BLaER1 (cell line): ENCODE data around the gene PHTF2.

ENCODE experiments used
- H3K27ac ChIP-seq: shearing (Covaris generic); formaldehyde crosslinking; 2 replicates; pipeline ENCODE4 v1.8.1; 2022
- H3K27me3 ChIP-seq: shearing (Covaris generic); formaldehyde crosslinking; 2 replicates; pipeline ENCODE4 v1.8.1; 2022
- H3K36me3 ChIP-seq: shearing (Covaris generic); formaldehyde crosslinking; 2 replicates; pipeline ENCODE4 v1.8.1; 2022
- H3K4me1 ChIP-seq: shearing (Covaris generic); formaldehyde crosslinking; 2 replicates; pipeline ENCODE4 v1.8.1; 2022
- H3K4me2 ChIP-seq: shearing (Covaris generic); formaldehyde crosslinking; 2 replicates; pipeline ENCODE4 v1.8.1; 2022
- H3K4me3 ChIP-seq: shearing (Covaris generic); formaldehyde crosslinking; 2 replicates; pipeline ENCODE4 v1.8.1; 2022
- H3K9ac ChIP-seq: shearing (Covaris generic); formaldehyde crosslinking; 2 replicates; pipeline ENCODE4 v1.8.1; 2022
- H3K9me3 ChIP-seq: shearing (Covaris generic); formaldehyde crosslinking; 2 replicates; pipeline ENCODE4 v1.8.1; 2022
- H4K20me1 ChIP-seq: shearing (Covaris generic); formaldehyde crosslinking; 2 replicates; pipeline ENCODE4 v1.8.1; 2022
- Cebpa-rat ChIP-seq: shearing (Covaris generic); IDR thresholded peaks from 2 replicates; pipeline ENCODE4 v1.8.1; 2022

The PHTF2 gene

DNA sequence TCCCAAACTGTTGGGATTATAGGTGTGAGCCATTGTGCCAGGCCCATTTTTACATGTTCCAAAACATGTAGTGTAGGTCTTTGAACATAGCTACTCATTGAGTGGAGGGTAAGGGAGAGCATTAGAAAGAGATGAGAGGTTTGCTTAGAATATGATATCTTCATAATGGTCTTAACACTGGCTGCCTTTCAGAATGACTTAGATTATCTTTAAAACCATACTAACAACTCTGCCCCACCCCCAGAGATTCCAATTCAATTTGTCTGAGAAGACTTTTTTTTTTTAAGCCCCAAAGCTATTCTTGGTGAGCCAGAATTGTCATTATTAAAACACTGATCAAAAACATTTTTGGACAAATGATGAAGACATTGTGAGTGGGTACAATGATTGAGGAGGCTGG is 168.9 kb downstream of the PHTF2 start:
- TF ChIP-seq Cebpa-rat = no peak
- H3K9ac ChIP-seq = no peak overlapping the region
- H4K20me1 ChIP-seq = no peaks in the 10 kb centered on the region
- H3K27ac ChIP-seq = no peak overlapping the region
- H3K4me1 ChIP-seq = no peaks in the 10 kb centered on the region
- no peaks in the 10 kb centered on the region for H3K36me3 ChIP-seq
- H3K4me2 ChIP-seq = no peak overlapping the region
- no peaks in the 10 kb centered on the region for H3K9me3 ChIP-seq
- no peak overlapping the region for H3K4me3 ChIP-seq
- H3K27me3 ChIP-seq = no peaks in the 10 kb centered on the region

DNA sequence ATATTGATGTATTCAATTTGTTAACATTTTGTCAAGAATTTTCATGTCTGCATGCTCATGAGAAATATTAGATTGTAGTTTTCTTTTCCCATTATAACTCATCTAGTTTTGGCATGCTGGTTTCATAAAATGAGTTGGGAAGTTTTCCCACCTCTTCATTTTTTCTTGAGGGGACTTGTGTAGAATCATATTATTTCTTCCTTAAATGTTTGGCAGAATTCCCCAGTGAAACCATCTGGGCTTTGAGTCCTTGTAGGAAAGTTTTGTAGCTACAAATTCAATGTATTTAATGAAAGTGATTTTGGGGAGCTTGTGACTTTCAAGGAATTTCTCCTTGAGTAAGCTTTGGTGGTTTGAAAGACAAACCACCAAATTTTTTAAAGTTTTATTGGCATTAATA is 173.2 kb downstream of the PHTF2 start:
- no peaks in the 10 kb centered on the region for H3K4me1 ChIP-seq
- no peak overlapping the region for H3K27ac ChIP-seq
- no peak for TF ChIP-seq Cebpa-rat
- H3K36me3 ChIP-seq = no peaks in the 10 kb centered on the region
- H3K4me2 ChIP-seq = no peak overlapping the region
- H3K9ac ChIP-seq = no peak overlapping the region
- H3K9me3 ChIP-seq = no peaks in the 10 kb centered on the region
- no peak overlapping the region for H3K4me3 ChIP-seq
- H3K27me3 ChIP-seq = no peaks in the 10 kb centered on the region
- no peaks in the 10 kb centered on the region for H4K20me1 ChIP-seq

DNA sequence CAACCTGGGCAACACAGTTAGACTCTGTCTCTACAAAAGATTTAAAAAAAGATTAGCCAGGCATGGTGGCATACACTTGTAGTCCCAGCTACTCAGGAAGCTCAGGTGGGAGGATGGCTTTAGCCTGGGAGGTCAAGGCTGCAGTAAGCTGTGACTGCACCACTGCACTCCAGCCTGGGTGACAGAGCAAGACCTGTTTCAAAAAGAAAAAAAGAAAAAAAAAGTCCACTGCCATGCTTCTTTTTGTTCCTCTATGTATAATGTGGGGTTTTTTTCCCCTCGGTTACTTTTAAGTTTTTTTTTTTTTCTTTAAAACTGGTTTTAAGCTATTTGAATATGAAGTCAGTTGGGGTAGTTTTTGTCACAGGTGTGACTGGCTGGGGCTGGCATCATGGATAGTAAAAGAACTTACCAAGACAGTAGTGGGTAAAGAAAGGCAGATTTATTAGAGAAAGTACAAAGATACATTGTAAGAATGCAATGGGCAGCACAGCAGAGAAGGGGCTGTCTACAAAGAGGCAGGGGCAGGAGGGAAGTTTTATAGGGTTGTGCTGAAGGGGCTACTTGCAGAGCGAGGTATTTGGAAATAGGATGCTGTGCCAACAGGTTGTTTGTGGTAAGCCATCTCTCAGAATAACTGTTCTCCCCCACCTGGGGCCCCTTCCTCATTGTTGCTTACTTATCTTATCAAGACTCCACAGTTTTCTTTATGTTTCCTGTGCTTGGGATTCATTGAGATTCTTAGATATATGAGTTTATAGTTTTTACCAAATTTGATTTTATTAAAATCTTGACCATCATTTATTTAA is 177.3 kb downstream of the PHTF2 start:
- no peak overlapping the region for H3K4me3 ChIP-seq
- no peak overlapping the region for H3K4me2 ChIP-seq
- no peak overlapping the region for H3K27ac ChIP-seq
- no peaks in the 10 kb centered on the region for H3K9me3 ChIP-seq
- no peaks in the 10 kb centered on the region for H3K36me3 ChIP-seq
- no peak for TF ChIP-seq Cebpa-rat
- no peaks in the 10 kb centered on the region for H3K4me1 ChIP-seq
- H3K27me3 ChIP-seq = no peaks in the 10 kb centered on the region
- no peak overlapping the region for H3K9ac ChIP-seq
- H4K20me1 ChIP-seq = no peaks in the 10 kb centered on the region

DNA sequence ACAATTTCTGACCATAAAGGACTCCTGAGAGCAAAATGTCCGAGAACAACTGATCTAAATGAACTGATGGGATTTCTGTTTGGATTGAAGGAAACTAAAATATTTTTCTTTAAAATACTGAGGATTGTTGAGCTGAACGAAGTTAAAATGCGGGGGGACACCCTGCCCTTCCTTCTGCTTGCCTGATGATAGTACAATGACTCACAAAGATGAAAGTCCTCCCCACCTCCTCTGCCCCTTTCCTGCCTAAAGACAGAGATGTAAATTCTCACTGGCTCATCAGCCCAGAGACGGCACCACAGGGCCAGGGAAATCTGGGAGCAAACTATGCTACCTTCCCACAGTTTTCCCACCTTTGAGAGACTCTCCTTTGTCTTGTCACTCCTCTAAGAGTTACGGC is 180.6 kb downstream of the PHTF2 start:
- no peak for TF ChIP-seq Cebpa-rat
- Histone ChIP-seq H3K4me1 (no peaks in the 10 kb centered on the region), H3K36me3 (no peaks in the 10 kb centered on the region), H3K4me3 (no peak overlapping the region), H3K27me3 (no peaks in the 10 kb centered on the region), H3K27ac (no peak overlapping the region), H3K4me2 (no peak overlapping the region), H3K9me3 (no peaks in the 10 kb centered on the region), H3K9ac (no peak overlapping the region), H4K20me1 (no peaks in the 10 kb centered on the region)

DNA sequence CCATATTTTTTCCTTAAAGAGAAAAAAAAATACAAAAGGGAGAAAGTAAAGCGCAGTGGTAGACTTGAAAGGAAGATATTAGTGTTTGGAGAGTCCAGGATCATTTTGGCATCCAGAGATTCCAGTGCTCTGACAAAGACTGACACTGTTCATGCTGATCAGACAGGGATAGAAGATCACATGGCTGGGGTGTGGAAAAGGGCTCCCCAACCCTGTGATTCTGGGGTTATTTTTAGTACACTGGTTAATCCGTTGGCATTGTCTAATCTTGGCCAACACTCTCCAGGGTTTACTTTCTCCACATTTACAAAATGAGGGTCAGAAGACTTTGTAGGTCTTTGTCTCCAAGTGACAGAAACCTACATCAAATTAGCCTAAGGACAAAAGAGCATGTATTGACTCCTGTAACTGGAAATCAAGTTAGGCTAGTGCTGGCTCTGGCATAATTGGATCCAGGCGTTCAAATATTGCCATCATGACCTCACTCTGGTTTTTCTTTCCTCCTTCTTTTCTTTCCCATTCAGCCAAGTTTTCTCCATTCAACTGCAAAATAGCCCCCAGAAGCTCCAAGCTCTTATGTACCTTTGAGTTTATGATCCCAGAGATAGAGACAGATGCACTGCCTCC is 181.6 kb downstream of the PHTF2 start:
- H3K36me3 ChIP-seq = no peaks in the 10 kb centered on the region
- TF ChIP-seq Cebpa-rat = no peak
- no peak overlapping the region for H3K4me3 ChIP-seq
- no peak overlapping the region for H3K9ac ChIP-seq
- no peaks in the 10 kb centered on the region for H4K20me1 ChIP-seq
- H3K27me3 ChIP-seq = no peaks in the 10 kb centered on the region
- no peak overlapping the region for H3K4me2 ChIP-seq
- H3K4me1 ChIP-seq = peaks cover 2% of the 10 kb centered on the region
- H3K9me3 ChIP-seq = no peaks in the 10 kb centered on the region
- no peak overlapping the region for H3K27ac ChIP-seq

DNA sequence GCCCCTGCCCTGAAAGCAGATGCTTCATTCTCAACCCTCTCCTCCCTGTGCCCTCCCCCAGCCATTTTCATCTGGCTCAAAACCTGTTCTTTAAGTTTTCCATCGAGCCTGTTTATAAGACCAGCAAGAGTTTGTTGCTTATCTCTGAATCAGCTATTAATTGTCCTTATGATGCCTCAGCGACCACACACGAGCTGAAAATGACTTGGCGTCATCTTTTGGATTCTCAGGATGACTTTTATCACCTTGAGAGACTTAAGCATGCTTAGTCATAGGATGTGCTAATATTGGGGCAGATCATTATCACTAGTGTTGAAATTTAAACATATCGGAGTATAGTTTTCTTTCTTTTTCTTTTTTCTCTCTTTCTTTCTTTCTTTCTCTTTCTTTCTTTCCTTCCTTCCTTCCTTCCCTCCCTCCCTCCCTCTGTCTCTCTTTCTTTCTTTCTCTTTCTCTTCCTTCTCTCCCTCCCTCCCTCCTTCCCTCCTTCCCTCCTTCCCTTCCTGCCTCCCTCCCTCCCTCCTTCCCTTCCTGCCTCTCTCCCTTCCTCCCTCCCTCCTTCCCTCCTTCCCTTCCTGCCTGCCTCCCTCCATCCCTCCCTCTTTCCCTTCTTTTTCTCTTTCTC is 184.5 kb downstream of the PHTF2 start:
- Histone ChIP-seq H3K27me3 (no peaks in the 10 kb centered on the region), H3K4me3 (no peak overlapping the region), H3K27ac (no peak overlapping the region), H3K9ac (no peak overlapping the region), H3K4me2 (no peak overlapping the region), H3K9me3 (no peaks in the 10 kb centered on the region), H3K4me1 (peaks cover 15% of the 10 kb centered on the region), H4K20me1 (no peaks in the 10 kb centered on the region), H3K36me3 (no peaks in the 10 kb centered on the region)
- TF ChIP-seq Cebpa-rat = no peak

DNA sequence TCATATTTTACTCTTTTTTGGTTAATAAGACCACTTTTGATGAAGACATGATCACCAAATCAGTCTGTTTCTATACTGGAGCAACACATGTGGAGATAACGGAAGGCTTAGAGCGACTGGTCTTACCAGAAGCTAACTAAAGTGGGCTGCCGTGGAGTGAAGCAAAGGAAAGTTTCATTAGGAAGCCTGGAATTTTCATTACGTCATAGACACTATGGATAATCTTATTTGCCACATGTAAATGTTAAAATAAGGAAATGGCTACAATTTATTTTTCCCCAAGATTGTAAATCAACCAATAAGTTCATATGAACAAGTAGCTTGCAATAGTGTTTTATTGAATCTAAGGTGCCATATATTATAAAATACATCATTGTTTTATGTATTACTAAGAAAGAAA is 185.4 kb downstream of the PHTF2 start:
- Histone ChIP-seq H3K36me3 (no peaks in the 10 kb centered on the region), H3K9ac (no peak overlapping the region), H3K4me1 (peaks cover 15% of the 10 kb centered on the region), H3K9me3 (no peaks in the 10 kb centered on the region), H3K4me3 (no peak overlapping the region), H3K27me3 (no peaks in the 10 kb centered on the region), H3K27ac (no peak overlapping the region), H3K4me2 (no peak overlapping the region), H4K20me1 (no peaks in the 10 kb centered on the region)
- TF ChIP-seq Cebpa-rat = no peak

DNA sequence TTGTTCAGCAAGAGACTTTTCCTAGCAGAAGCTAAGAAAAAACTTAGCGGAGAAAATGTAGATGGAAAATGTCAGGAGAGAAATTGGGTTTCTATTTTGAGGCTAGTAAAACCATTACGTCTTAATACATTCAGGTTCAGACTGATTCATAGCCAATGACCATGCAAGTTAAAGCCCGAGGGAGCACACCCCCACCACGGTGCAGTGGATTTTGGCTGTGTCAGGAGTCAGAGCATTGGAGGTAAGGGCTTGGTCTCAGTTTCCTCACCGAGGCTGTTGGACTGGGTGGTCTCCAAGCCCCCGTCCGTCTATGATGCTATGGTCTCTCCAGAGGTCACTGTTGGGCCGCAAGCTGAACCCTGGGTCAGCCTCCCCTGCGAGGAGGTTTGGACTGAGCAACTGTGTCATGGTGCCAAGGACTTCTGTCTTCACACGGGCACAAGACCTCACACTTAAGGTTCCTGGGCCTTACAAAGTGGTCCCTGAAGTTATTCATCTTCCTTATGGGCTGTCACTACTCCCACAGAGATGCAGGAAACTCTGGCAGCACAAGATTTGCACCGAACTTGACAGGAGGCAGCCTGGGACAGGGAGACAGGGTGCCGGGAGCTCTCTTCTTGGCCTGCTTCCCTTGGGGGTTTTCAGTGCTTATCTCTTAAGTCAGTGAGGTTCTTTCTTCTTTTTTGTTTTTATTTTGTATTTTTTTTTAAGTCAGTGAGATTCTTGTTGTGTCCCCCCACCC is 186.8 kb downstream of the PHTF2 start:
- Histone ChIP-seq H3K27ac (no peak overlapping the region), H4K20me1 (no peaks in the 10 kb centered on the region), H3K4me1 (peaks cover 20% of the 10 kb centered on the region), H3K36me3 (no peaks in the 10 kb centered on the region), H3K9ac (no peak overlapping the region), H3K9me3 (no peaks in the 10 kb centered on the region), H3K27me3 (no peaks in the 10 kb centered on the region), H3K4me3 (no peak overlapping the region), H3K4me2 (peak overlapping the region; percentile 45)
- no peak for TF ChIP-seq Cebpa-rat

DNA sequence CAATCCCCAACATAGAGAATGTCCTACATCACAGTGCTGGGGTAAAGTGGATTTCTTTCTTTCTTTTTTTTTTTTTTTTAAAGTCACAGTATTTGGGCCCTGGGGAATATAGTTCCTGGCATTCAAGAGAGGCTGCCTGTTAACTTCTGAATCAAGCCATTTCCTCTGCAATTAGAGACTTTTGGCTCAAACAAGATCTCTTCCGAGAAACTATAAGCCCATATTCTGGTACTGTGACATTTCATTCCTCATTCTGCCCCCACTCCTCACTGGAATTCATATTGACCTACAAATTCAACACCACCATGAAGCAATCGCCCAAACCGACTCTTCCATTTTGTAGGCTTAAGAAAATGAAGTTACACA is 187.4 kb downstream of the PHTF2 start:
- Histone ChIP-seq H3K4me3 (no peak overlapping the region), H3K9me3 (no peaks in the 10 kb centered on the region)

More for the DNA sequence above, 187.4 kb downstream of the PHTF2 start:
- Histone ChIP-seq H3K36me3 (no peaks in the 10 kb centered on the region), H3K27ac (no peak overlapping the region), H3K4me2 (peak overlapping the region; percentile 45), H3K27me3 (no peaks in the 10 kb centered on the region), H3K4me1 (peaks cover 20% of the 10 kb centered on the region), H4K20me1 (no peaks in the 10 kb centered on the region), H3K9ac (no peak overlapping the region)
- TF ChIP-seq Cebpa-rat = no peak
